ENCODE results near the gene TTF2. TPM values are rescaled to one million over a fixed set of nuclear protein-coding genes. Genes with fewer than 3 reads are reported as not detected.

The TTF2 gene
- polyA plus RNA-seq (ENCODE audit: insufficient read length) = 32.1 TPM
- long read RNA-seq, donor 1, partial matches to known transcripts = 5 of 6 reads
- long read RNA-seq, donor 1, other reads (novel, unspliced or antisense) = 0 of 6 reads
- long read RNA-seq, donor 2, partial matches to known transcripts = 10 of 11 reads
- long read RNA-seq, donor 2, other reads (novel, unspliced or antisense) = 0 of 11 reads
- long read RNA-seq, donor 3, partial matches to known transcripts = 0 of 1 reads
- long read RNA-seq, donor 3, other reads (novel, unspliced or antisense) = 0 of 1 reads
- long read RNA-seq, donor 4, partial matches to known transcripts = 0 of 1 reads
- long read RNA-seq, donor 4, other reads (novel, unspliced or antisense) = 0 of 1 reads
- long read RNA-seq, donor 5 = 0 reads
- long read RNA-seq, donor 6 = 0 reads
- long read RNA-seq, donor 7, partial matches to known transcripts = 25 of 25 reads
- long read RNA-seq, donor 7, other reads (novel, unspliced or antisense) = 0 of 25 reads
- long read RNA-seq, donor 8 = 0 reads

- DNase-seq = peak; percentile 99
Observed at GRCh38 chr1:117059678-117060440, at the start of gene TTF2. TTF2 (plus strand) TSS chr1:117060326; CDS start chr1:117060347, 21 bp downstream.

GRCh38 chr1:117011334-117011733 lies 48.8 kb upstream of the TTF2 start:
- DNase-seq = no peak

GRCh38 chr1:117013309-117013858 lies 46.7 kb upstream of the TTF2 start:
- DNase-seq = peak; percentile 51

- DNase-seq = no peak
Observed at GRCh38 chr1:117014209-117014608, 45.9 kb upstream of the TTF2 start.

- no peak for DNase-seq
Observed at GRCh38 chr1:117015724-117016123, 44.4 kb upstream of the TTF2 start.

GRCh38 chr1:117017062-117017461 lies 43.1 kb upstream of the TTF2 start:
- DNase-seq = no peak

GRCh38 chr1:117017648-117018047 lies 42.5 kb upstream of the TTF2 start:
- DNase-seq = no peak

- no peak for DNase-seq
Observed at GRCh38 chr1:117020526-117021156, 39.5 kb upstream of the TTF2 start.

- no peak for DNase-seq
Observed at GRCh38 chr1:117022114-117022513, 38.0 kb upstream of the TTF2 start.

- DNase-seq = no peak
Observed at GRCh38 chr1:117025568-117025967, 34.6 kb upstream of the TTF2 start.

GRCh38 chr1:117026361-117026760 lies 33.8 kb upstream of the TTF2 start:
- no peak for DNase-seq

- no peak for DNase-seq
Observed at GRCh38 chr1:117029685-117030084, 30.4 kb upstream of the TTF2 start.

- no peak for DNase-seq
Observed at GRCh38 chr1:117030271-117030877, 29.8 kb upstream of the TTF2 start.

- DNase-seq = no peak
Observed at GRCh38 chr1:117032266-117032665, 27.9 kb upstream of the TTF2 start.

- DNase-seq = no peak
Observed at GRCh38 chr1:117032681-117033539, 27.2 kb upstream of the TTF2 start.

GRCh38 chr1:117033772-117034171 lies 26.4 kb upstream of the TTF2 start:
- DNase-seq = no peak

- DNase-seq = no peak
Observed at GRCh38 chr1:117034791-117035290, 25.3 kb upstream of the TTF2 start.

GRCh38 chr1:117036018-117036461 lies 24.1 kb upstream of the TTF2 start:
- DNase-seq = peak; percentile 82

GRCh38 chr1:117037802-117038201 lies 22.3 kb upstream of the TTF2 start:
- no peak for DNase-seq

- DNase-seq = no peak
Observed at GRCh38 chr1:117038236-117038635, 21.9 kb upstream of the TTF2 start.

GRCh38 chr1:117044217-117044616 lies 15.9 kb upstream of the TTF2 start:
- no peak for DNase-seq
